HG03280 (cell line): Measurements from ENCODE around the gene SHISA4.
"Not testable (repeated sequence)": the region's sequence is repeated elsewhere in the genome, so short reads cannot be mapped to it uniquely, and the experiment has no call there.

Source experiments
- ATAC-seq: cut with Tn5 transposase; IDR thresholded peaks from one replicate; pipeline ENCODE4 v1.9.1; 2021; ENCODE audit warnings: mild to moderate bottlenecking, moderate library complexity; ENCODE audit not compliant: unreplicated experiment

The SHISA4 gene, protein sequence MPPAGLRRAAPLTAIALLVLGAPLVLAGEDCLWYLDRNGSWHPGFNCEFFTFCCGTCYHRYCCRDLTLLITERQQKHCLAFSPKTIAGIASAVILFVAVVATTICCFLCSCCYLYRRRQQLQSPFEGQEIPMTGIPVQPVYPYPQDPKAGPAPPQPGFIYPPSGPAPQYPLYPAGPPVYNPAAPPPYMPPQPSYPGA

GRCh38 chr1:201888282-201889089 lies at the start of gene SHISA4:
Gene SHISA4, plus strand, starts transcription at chr1:201888898. Its CDS starts 97 bp downstream, at chr1:201888995.
- ATAC-seq, result no peak

DNA sequence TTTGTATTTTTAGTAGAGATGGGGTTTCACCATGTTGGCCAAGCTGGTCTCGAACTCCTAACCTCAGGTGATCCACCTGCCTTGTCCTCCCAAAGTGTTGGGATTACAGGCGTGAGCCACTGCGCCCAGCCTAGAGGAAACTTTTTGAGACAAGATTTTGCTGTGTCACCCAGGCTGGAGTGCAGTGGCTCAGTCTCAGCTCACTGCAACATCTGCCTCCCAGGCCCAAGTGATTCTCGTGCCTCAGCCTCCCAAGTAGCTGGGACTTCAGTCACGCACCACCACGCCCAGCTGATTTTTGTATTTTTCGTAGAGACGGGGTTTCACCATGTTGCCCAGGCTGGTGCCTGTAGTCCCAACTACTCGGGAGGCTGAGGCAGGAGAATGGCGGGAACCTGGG lies 49.6 kb upstream of the SHISA4 start:
- not testable (repeated sequence) for ATAC-seq

DNA sequence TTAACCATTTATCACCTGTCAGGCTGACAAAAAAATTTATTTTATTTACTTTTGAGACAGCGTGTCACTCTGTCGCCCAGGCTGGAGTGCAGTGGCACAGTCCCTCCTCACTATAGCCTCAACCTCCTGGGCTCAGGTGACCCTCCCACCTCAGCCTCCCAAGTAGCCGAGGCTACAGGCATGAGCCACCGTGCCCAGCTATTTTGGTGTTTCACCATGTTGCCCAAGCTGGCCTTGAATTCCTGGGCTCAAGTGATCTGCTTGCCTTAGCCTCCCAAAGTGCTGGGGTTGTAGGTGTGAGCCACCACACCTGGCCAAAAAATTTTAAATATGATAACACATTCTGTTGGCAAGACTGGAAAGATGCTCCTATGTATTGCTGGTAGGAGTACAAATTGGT lies 48.6 kb upstream of the SHISA4 start:
- ATAC-seq, result no peak

DNA sequence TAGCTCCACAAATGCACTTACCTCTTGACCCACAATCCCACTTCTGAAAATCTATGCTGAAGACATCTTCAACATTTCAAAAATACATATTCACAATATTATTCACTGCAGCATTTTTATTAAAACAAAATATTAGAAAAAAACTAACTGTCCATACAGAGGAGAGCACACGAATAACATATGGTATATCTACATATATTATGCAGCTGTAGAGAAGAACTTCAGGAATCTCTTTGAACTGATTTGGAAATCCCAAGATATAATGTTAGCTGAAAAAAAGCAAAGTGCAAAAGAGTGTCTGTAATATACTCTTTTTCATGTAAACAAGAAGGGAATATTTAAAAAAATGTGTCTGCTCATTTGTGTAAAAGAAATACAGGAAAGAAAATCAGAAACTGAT lies 48.2 kb upstream of the SHISA4 start:
- no peak for ATAC-seq

- ATAC-seq, result no peak
Measured at GRCh38 chr1:201841265-201841912, 47.3 kb upstream of the SHISA4 start.

DNA sequence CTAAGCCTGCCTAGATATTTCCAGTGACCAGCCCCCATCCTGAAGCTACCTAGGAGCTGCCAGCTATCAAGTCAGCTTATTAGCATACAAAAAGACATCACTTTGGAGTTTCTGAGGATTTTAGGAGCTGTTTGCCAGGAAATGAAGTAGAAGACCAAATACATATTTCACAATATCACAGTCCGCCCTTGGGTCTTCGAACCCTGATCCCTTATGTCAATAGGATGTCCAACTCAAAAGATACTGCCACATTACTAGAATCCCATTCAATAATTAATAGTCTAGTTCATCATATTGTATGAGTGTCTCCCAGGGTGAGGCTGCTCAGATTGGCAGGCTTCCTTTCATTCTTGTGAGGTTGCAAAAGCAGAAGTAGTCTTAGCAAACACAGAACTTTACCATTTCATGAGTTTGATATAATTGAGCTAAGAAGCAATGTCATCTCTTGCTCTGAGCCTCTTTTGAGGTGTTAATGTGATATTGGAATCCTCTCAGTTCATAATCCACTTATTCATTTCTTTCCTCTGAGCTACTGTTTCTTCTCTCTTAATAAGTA lies 46.1 kb upstream of the SHISA4 start:
- ATAC-seq, result no peak

DNA sequence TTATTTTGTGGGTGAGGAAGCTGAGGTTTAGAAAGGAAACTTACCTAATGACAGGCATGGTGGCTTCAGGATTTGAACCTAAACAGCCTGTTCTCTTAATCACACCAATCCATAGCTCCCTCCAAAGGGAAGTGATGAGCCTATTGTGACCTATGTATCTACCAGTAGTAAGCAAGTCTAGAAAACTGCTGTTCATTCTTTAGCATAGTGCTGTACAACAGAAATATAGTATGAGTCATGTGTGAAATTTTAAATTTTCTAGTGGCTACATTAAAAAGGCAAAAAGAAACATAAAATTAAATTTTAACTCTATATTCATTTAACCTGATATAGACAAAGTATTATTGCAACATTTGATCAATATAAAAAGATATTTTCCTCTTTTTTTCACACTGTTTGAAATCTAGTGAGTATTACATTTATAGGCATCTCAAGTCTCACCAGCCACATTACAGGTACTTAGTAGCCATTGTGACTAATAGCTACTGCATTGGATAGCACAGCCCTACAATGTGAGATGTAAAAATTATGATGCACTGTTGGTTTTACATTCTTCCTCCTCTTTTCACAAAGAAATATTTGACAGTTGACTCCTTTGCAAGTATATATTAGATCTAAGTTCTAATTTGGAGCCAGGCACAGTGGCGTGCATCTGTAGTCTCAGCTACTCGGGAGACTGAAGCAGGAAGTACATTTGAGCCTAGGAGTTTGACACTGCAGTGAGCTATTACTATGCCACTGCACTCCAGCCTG lies 43.2 kb upstream of the SHISA4 start:
- ATAC-seq, result no peak

GRCh38 chr1:201847150-201847549 lies 41.5 kb upstream of the SHISA4 start:
- no peak for ATAC-seq

GRCh38 chr1:201848230-201848629 lies 40.5 kb upstream of the SHISA4 start:
- ATAC-seq, result no peak

DNA sequence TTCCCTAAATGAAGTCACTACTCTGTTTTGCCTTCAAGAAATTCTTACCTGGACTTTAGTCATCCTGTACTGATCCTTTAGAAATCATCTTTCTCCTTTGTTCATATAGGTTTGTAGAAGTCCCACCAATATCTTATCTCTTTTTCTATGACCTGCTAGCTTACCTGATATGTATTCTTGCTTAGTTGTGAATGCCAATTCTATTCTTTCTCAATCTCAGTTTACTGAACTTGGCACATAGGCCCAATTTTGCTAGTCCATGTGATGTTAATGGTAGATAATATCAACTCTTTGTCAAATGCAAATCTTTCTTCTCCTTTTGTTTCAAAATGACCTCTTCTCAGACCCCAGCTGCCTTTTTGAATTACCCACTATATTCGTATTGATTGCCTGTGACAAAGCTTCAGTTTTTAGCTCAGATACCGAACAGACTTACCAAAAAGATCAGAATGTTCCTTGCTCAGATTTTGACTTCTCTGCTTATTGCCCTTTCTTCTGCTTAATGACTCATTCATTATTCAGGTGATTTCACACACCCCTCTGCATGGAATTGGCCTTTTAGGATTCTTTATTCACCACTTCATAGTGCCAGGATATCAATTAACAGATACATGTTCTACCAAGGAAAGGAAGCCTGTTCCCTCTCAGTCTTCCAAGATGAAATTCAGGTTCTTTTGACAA lies 39.2 kb upstream of the SHISA4 start:
- no peak for ATAC-seq

DNA sequence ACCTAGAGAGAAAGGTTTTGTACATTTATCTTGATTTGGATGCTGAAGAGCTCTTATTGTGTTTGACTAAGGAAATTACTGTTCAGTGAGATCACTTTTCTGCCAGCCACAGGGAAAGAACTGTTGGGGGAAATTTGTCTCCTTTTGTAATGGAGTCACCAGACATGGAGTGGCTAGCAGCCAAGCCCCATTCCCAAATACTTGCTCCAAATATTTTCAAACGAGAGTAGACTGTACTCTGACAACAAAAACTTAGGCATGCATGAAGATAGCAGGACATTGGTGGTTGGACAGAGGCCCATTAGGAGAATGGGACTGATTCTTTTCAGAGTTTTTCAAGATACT lies 38.7 kb upstream of the SHISA4 start:
- no peak for ATAC-seq

DNA sequence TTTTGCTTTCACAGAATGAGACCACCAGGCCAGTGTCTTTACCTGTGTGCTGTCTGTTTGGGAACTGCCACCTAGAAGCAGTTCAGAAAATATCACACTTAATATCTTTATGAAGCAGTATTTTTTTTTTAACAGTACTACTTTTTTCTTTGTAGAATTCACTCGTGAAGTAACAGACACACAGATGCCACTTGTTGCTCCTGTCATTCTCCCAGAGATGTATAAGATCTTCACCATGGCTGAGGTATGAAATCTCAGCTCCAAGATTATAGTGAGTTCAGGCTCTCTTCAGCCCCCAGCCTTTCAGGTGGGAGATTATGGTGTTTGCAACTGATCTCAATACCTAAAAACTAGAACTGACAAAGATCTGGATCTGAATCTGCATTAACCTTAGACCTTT lies 36.7 kb upstream of the SHISA4 start:
- ATAC-seq, result no peak

DNA sequence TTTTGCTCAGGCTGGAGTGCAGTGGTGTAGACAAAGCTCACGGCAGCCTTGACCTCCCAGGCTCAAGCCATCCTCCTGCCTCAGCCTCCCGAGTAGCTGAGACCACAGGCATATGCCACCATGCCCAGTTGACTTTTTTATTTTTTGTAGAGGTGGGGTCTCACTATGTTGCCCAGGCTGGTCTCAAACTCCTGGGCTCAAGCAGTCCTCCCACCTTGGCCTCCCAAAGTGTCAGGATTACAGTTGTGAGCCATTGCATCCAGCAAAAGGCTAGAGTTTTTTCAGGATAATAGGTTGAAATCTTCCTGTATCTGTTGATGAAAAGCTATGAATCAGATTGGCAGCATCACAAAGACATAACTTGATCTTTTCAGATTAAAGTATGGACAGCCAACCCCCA lies 32.0 kb upstream of the SHISA4 start:
- not testable (repeated sequence) for ATAC-seq

GRCh38 chr1:201859424-201859823 lies 29.3 kb upstream of the SHISA4 start:
- ATAC-seq, result no peak

DNA sequence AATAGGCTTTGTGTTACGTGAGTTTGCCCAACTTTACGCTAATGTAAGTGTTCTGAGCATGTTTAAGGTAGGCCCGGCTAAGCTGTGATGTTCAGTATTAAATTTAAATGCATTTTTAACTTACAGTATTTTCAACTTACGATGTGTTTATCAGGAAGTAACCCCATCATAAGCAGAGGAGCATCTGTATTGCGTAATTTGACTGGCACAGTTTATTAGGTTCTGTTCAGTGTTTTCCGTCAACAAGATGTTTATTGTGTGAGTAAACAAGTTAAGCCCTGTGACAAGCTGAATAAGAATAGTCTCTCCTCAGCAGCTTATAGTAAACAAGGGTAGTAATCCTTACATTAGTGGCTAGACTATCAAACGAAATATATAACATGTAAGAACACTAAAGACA lies 27.2 kb upstream of the SHISA4 start:
- ATAC-seq, result no peak

GRCh38 chr1:201870397-201870796 lies 18.3 kb upstream of the SHISA4 start:
- ATAC-seq, result no peak

- no peak for ATAC-seq
Measured at GRCh38 chr1:201874672-201875071, 14.0 kb upstream of the SHISA4 start.

GRCh38 chr1:201876148-201876818 lies 12.4 kb upstream of the SHISA4 start:
- ATAC-seq, result no peak

DNA sequence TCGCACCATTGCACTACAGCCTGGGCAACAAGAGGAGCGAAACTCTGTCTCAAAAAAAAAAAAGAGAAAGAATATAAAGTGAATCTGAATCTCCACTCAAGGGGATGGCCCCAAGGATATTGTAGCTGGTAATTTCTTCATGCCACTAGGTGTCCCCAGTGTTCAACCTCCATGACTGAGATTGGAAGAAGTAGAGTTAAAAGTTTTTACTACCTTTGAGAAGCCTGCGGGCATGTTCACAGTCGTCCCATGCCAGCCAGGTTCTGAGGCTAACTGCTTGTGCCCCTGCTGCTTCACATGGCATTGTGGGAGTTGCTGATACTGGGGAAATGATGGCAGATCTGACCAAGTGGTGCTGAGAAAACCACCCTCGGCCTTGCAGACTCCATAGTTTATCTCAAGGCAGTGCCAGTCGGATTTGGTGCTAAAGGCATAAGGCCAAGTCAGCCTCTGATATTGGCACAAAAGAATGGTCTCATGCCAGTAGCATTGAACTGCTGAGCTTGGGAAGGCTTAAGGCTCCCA lies 10.8 kb upstream of the SHISA4 start:
- no peak for ATAC-seq
